Neutrophil (primary cell): ENCODE results near the gene IRX1.

Source experiments
- H3K27ac ChIP-seq: fragments of 200-600 bp; sonication (generic); 2 replicates; pipeline ENCODE4 v1.5.1; 2016; ENCODE audit warnings: mild to moderate bottlenecking, moderate library complexity
- H3K27me3 ChIP-seq: fragments of 200-600 bp; sonication (generic); 2 replicates; pipeline ENCODE4 v1.6.0; 2016; ENCODE audit warnings: mild to moderate bottlenecking
- H3K36me3 ChIP-seq: fragments of 200-600 bp; sonication (generic); 2 replicates; pipeline ENCODE4 v1.5.1; 2017
- H3K4me1 ChIP-seq, 2 experiments: fragments of 200-600 bp in 1 of 2; sonication (generic) in 1 of 2; 1 replicate in 1 of 2; 2 replicates in 1 of 2; pipeline versions ENCODE4 v1.5.1 to v1.6.1; 2013 to 2016; ENCODE audit warnings: low read depth in 1 of 2, low read length in 1 of 2, mild to moderate bottlenecking in 1 of 2, moderate library complexity in 1 of 2; ENCODE audit not compliant: control insufficient read depth in 1 of 2, insufficient read depth in 1 of 2
- H3K4me3 ChIP-seq, 2 experiments: fragments of 200-600 bp in 1 of 2; sonication (generic) in 1 of 2; 1 replicate in 1 of 2; 2 replicates in 1 of 2; pipeline ENCODE4 v1.5.1; 2013 to 2016; ENCODE audit warnings: low read depth in 1 of 2, low read length in 1 of 2, mild to moderate bottlenecking in 1 of 2, moderate library complexity in 1 of 2
- H3K9me3 ChIP-seq: fragments of 200-600 bp; sonication (generic); 2 replicates; pipeline ENCODE4 v1.5.1; 2016
- CTCF ChIP-seq: fragments of 200-600 bp; sonication (generic); IDR thresholded peaks from 2 replicates; pipeline ENCODE4 v1.5.1; 2016; ENCODE audit warnings: antibody characterized with exemption

IRX1 gene

DNA sequence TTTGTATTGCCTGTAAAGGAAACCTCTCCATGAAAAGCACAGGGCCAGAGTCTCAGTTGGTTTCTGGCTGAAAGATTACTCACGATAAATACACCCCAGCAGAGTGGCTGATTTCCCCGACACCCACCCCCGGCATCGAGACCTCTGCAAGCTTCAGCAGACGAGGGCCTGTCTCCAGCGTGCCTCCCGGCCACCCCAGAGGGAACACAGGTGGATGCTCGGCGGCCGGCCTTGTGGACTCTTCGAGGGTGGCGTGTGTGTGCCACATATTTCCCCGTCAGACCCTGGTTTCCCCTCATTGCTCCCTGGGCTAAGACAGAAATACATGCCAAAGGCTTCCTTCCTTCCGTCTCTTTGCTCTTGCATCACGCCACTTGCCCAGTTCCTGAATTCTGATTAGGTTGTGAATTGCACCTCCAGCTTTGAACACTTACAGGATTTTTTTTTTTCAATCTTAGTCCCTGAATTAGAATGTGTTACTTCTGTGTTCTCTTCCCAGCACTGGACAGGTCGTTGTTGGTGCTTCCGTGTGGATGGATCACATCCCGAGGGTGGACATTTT lies 13.6 kb downstream of the IRX1 start:
- Histone ChIP-seq H3K36me3 (no peaks in the 10 kb centered on the region), H3K27ac (no peak overlapping the region), H3K4me1 (no peaks in the 10 kb centered on the region), H3K4me3 (no peak overlapping the region), H3K9me3 (no peaks in the 10 kb centered on the region), H3K27me3 (peaks cover 71% of the 10 kb centered on the region)
- TF ChIP-seq CTCF, result no peak

GRCh38 chr5:3612591-3613042 lies 17.0 kb downstream of the IRX1 start:
- Histone ChIP-seq H3K4me1 (no peaks in the 10 kb centered on the region), H3K9me3 (no peaks in the 10 kb centered on the region), H3K27ac (no peak overlapping the region), H3K4me3 (no peak overlapping the region), H3K36me3 (no peaks in the 10 kb centered on the region), H3K27me3 (peaks cover 37% of the 10 kb centered on the region)
- no peak for TF ChIP-seq CTCF

- no peaks in the 10 kb centered on the region for H3K36me3 ChIP-seq
- no peak for TF ChIP-seq CTCF
- H3K27ac ChIP-seq, result no peak overlapping the region
- H3K27me3 ChIP-seq, result peaks cover 26% of the 10 kb centered on the region
- no peaks in the 10 kb centered on the region for H3K9me3 ChIP-seq
- no peaks in the 10 kb centered on the region for H3K4me1 ChIP-seq
- no peak overlapping the region for H3K4me3 ChIP-seq
Observed at GRCh38 chr5:3613726-3614125, 18.1 kb downstream of the IRX1 start.

GRCh38 chr5:3615217-3615616 lies 19.6 kb downstream of the IRX1 start:
- Histone ChIP-seq H3K4me1 (no peaks in the 10 kb centered on the region), H3K27me3 (peaks cover 11% of the 10 kb centered on the region), H3K36me3 (no peaks in the 10 kb centered on the region), H3K27ac (no peak overlapping the region), H3K9me3 (no peaks in the 10 kb centered on the region), H3K4me3 (no peak overlapping the region)
- TF ChIP-seq CTCF, result no peak

GRCh38 chr5:3615829-3616228 lies 20.2 kb downstream of the IRX1 start:
- Histone ChIP-seq H3K27me3 (peaks cover 6% of the 10 kb centered on the region), H3K4me3 (no peak overlapping the region), H3K4me1 (no peaks in the 10 kb centered on the region), H3K9me3 (no peaks in the 10 kb centered on the region), H3K36me3 (no peaks in the 10 kb centered on the region), H3K27ac (no peak overlapping the region)
- TF ChIP-seq CTCF, result no peak

GRCh38 chr5:3619579-3619978 lies 23.9 kb downstream of the IRX1 start:
- TF ChIP-seq CTCF, result no peak
- no peak overlapping the region for H3K4me3 ChIP-seq
- no peak overlapping the region for H3K27ac ChIP-seq
- no peaks in the 10 kb centered on the region for H3K27me3 ChIP-seq
- H3K9me3 ChIP-seq, result no peaks in the 10 kb centered on the region
- H3K4me1 ChIP-seq, result no peaks in the 10 kb centered on the region
- no peaks in the 10 kb centered on the region for H3K36me3 ChIP-seq
